ENCODE measurements around the gene SLC26A4.

The SLC26A4 gene

GRCh38 chr7:107691716-107692115 is 31.1 kb downstream of the SLC26A4 start:
- H3K4me2 ChIP-seq (ENCODE audit: low read length): no peak overlapping the region
- H3K4me3 ChIP-seq (ENCODE audit: low read length): no peak overlapping the region
- no peaks in the 10 kb centered on the region for H4K20me1 ChIP-seq (ENCODE audit: control insufficient read depth, insufficient read depth, low read depth, low read length)
- no peak for TF ChIP-seq CTCF (IDR thresholded peaks at IDR 0.05; ENCODE audit: low read depth, low read length, poor library complexity, severe bottlenecking)
- no peak for TF ChIP-seq EZH2phosphoT487 (IDR thresholded peaks at IDR 0.05; ENCODE audit: borderline replicate concordance, low read length)
- H3K27ac ChIP-seq (ENCODE audit: low read depth, low read length): no peak overlapping the region
- no peaks in the 10 kb centered on the region for H3F3A ChIP-seq (ENCODE audit: control insufficient read depth, insufficient read depth)
- 0 out of 2 replicates have a peak, but pooled peaks cover 2% of the 10 kb centered on the region for H3K9me2 ChIP-seq (replicated peaks; ENCODE audit: control insufficient read depth, low read length)
- no peaks in the 10 kb centered on the region for H3K36me3 ChIP-seq (ENCODE audit: control insufficient read depth, low read length)
- no peaks in the 10 kb centered on the region for H3K9me3 ChIP-seq (ENCODE audit: control insufficient read depth, insufficient read depth, low read length)
- H3K4me1 ChIP-seq (ENCODE audit: control insufficient read depth, low read length): no peaks in the 10 kb centered on the region
- no peaks in the 10 kb centered on the region for H3K79me2 ChIP-seq (ENCODE audit: control insufficient read depth, low read length)
- H3K27me3 ChIP-seq (ENCODE audit: control insufficient read depth, low read length): peaks cover 37% of the 10 kb centered on the region

DNA sequence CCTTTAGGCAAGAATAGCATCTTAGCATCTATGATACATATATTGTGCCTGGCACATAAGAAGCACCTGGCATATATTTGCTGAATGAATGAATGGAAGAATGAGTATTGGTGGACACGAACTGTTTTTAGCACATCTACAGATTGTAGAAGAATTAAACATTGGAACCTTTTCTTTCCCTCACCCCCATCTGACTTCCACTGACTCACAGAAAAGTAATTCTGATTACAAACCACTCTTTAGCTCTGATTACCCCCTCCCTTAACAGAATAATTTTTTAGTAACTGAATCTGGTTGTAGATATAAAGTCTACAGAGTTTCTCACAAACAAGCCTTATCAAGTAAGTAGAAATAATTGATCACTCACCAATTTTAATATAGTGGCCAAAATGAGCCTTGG is 31.9 kb downstream of the SLC26A4 start:
- Histone ChIP-seq H3K9me3 (ENCODE audit: control insufficient read depth, insufficient read depth, low read length) (no peaks in the 10 kb centered on the region), H4K20me1 (ENCODE audit: control insufficient read depth, insufficient read depth, low read depth, low read length) (no peaks in the 10 kb centered on the region), H3K36me3 (ENCODE audit: control insufficient read depth, low read length) (no peaks in the 10 kb centered on the region), H3K27me3 (ENCODE audit: control insufficient read depth, low read length) (peaks cover 35% of the 10 kb centered on the region), H3K4me2 (ENCODE audit: low read length) (no peak overlapping the region), H3K9me2 (replicated peaks; ENCODE audit: control insufficient read depth, low read length) (no peaks in the 10 kb centered on the region), H3K27ac (ENCODE audit: low read depth, low read length) (no peak overlapping the region), H3K4me3 (ENCODE audit: low read length) (no peak overlapping the region), H3K79me2 (ENCODE audit: control insufficient read depth, low read length) (no peaks in the 10 kb centered on the region), H3K4me1 (ENCODE audit: control insufficient read depth, low read length) (no peaks in the 10 kb centered on the region), H3F3A (ENCODE audit: control insufficient read depth, insufficient read depth) (no peaks in the 10 kb centered on the region)
- TF ChIP-seq CTCF (IDR thresholded peaks at IDR 0.05; ENCODE audit: low read depth, low read length, poor library complexity, severe bottlenecking): no peak

- no peak overlapping the region for H3K4me3 ChIP-seq (ENCODE audit: low read length)
- H3F3A ChIP-seq (ENCODE audit: control insufficient read depth, insufficient read depth): no peaks in the 10 kb centered on the region
- H3K79me2 ChIP-seq (ENCODE audit: control insufficient read depth, low read length): no peaks in the 10 kb centered on the region
- peaks cover 31% of the 10 kb centered on the region for H3K27me3 ChIP-seq (ENCODE audit: control insufficient read depth, low read length)
- no peaks in the 10 kb centered on the region for H3K9me3 ChIP-seq (ENCODE audit: control insufficient read depth, insufficient read depth, low read length)
- H3K36me3 ChIP-seq (ENCODE audit: control insufficient read depth, low read length): no peaks in the 10 kb centered on the region
- no peaks in the 10 kb centered on the region for H4K20me1 ChIP-seq (ENCODE audit: control insufficient read depth, insufficient read depth, low read depth, low read length)
- H3K9me2 ChIP-seq (replicated peaks; ENCODE audit: control insufficient read depth, low read length): no peaks in the 10 kb centered on the region
- no peak overlapping the region for H3K27ac ChIP-seq (ENCODE audit: low read depth, low read length)
- TF ChIP-seq EZH2phosphoT487 (IDR thresholded peaks at IDR 0.05; ENCODE audit: borderline replicate concordance, low read length): no peak
- TF ChIP-seq CTCF (IDR thresholded peaks at IDR 0.05; ENCODE audit: low read depth, low read length, poor library complexity, severe bottlenecking): no peak
- H3K4me2 ChIP-seq (ENCODE audit: low read length): no peak overlapping the region
- no peaks in the 10 kb centered on the region for H3K4me1 ChIP-seq (ENCODE audit: control insufficient read depth, low read length)
These were observed 32.8 kb downstream of the SLC26A4 start for GRCh38 chr7:107693396-107693795.

DNA sequence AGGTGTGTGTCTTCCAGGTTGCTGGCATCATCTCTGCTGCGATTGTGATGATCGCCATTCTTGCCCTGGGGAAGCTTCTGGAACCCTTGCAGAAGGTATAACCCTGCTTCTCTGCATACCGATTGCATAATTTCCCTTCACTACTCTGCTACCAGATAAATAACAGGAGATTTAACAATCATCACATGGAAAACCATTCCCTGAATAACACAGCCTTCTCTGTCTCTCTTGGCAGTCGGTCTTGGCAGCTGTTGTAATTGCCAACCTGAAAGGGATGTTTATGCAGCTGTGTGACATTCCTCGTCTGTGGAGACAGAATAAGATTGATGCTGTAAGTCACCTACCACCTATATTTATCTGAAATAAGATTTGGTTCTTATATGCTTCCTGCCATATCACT is 33.8 kb downstream of the SLC26A4 start:
- Histone ChIP-seq H3K9me2 (replicated peaks; ENCODE audit: control insufficient read depth, low read length) (no peaks in the 10 kb centered on the region), H3K27ac (ENCODE audit: low read depth, low read length) (no peak overlapping the region), H3K9me3 (ENCODE audit: control insufficient read depth, insufficient read depth, low read length) (no peaks in the 10 kb centered on the region), H3F3A (ENCODE audit: control insufficient read depth, insufficient read depth) (no peaks in the 10 kb centered on the region), H3K4me1 (ENCODE audit: control insufficient read depth, low read length) (no peaks in the 10 kb centered on the region), H3K4me2 (ENCODE audit: low read length) (no peak overlapping the region), H3K27me3 (ENCODE audit: control insufficient read depth, low read length) (peaks cover 31% of the 10 kb centered on the region), H3K79me2 (ENCODE audit: control insufficient read depth, low read length) (no peaks in the 10 kb centered on the region), H3K36me3 (ENCODE audit: control insufficient read depth, low read length) (no peaks in the 10 kb centered on the region), H3K4me3 (ENCODE audit: low read length) (no peak overlapping the region), H4K20me1 (ENCODE audit: control insufficient read depth, insufficient read depth, low read depth, low read length) (no peaks in the 10 kb centered on the region)
- TF ChIP-seq CTCF (IDR thresholded peaks at IDR 0.05; ENCODE audit: low read depth, low read length, poor library complexity, severe bottlenecking) (no peak), EZH2phosphoT487 (IDR thresholded peaks at IDR 0.05; ENCODE audit: borderline replicate concordance, low read length) (no peak)
